Peyer's patch (tissue), 4 donors: ENCODE measurements around the gene TRAPPC2L.

Experiments used
- POLR2A ChIP-seq, 2 donors: fragments of 450-650 bp; IDR thresholded peaks; one replicate each; pipeline ENCODE4 v1.5.1; 2017; ENCODE audit warnings: antibody characterized with exemption in 2 of 2, mild to moderate bottlenecking in 2 of 2, moderate library complexity in 2 of 2
- TF ChIP-seq, protein P1 (sequence below), 6 experiments: fragments of 450-650 bp in 4 of 6; fragments of 200-600 bp in 2 of 6; sonication (generic) in 1 of 6; IDR thresholded peaks; one replicate each; pipeline ENCODE4 v1.5.1; 2017 to 2019; ENCODE audit warnings: antibody characterized with exemption in 6 of 6, mild to moderate bottlenecking in 3 of 6, moderate library complexity in 1 of 6

DNA sequence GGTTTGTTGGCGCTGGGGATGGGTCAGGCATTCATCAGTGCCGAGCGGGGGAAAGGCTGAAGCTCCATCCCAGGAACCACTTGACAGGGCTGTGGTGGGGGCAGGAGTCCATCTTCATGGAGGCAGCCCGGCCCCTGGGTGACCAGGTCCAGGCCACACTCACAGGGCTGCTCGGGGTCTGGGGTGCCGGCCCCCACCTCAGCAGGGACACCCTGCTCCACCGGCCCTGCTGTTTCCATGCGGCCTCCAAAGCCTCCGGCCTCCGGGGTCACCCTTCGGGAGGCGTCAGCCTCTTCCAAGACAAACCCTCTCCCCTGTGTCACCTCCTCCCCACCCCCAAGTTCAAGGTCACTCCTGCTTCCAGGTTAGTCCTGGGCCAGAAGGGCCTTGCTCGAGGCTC lies 22.3 kb upstream of the TRAPPC2L start:
- TF ChIP-seq, protein P1, sequence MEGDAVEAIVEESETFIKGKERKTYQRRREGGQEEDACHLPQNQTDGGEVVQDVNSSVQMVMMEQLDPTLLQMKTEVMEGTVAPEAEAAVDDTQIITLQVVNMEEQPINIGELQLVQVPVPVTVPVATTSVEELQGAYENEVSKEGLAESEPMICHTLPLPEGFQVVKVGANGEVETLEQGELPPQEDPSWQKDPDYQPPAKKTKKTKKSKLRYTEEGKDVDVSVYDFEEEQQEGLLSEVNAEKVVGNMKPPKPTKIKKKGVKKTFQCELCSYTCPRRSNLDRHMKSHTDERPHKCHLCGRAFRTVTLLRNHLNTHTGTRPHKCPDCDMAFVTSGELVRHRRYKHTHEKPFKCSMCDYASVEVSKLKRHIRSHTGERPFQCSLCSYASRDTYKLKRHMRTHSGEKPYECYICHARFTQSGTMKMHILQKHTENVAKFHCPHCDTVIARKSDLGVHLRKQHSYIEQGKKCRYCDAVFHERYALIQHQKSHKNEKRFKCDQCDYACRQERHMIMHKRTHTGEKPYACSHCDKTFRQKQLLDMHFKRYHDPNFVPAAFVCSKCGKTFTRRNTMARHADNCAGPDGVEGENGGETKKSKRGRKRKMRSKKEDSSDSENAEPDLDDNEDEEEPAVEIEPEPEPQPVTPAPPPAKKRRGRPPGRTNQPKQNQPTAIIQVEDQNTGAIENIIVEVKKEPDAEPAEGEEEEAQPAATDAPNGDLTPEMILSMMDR (IDR thresholded peaks at IDR 0.05): no peak
- TF ChIP-seq POLR2A (IDR thresholded peaks at IDR 0.05): no peak
